ENCODE results near the gene PDIA5. TPM values are rescaled to one million over a fixed set of nuclear protein-coding genes. Genes with fewer than 3 reads are reported as not detected.

Gene PDIA5
- total and polyA plus RNA-seq, 7 donors: 4.2 to 23.0 (median 13.9) TPM

DNA sequence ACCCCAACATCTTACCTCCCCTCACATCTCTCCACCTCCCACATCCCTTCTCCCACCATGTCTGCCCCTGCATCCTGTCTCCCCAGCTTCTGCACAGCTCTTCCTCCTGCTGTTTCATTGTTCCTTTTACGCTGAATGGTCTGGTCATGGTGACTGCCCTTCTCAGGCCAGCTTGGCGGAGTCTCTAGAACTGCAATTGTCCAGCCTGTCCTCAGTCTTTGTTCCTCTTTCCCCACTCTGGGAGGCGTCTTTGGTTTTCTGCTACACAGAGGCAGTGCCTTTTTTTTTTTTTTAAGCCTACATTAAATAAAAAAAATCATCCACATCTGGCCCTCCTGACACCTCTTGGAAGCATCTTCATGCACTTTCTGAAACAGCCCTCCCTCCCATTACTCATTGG lies 85.9 kb downstream of the PDIA5 start:
- Histone ChIP-seq H3K27ac (no peak overlapping the region), H3K4me3 (no peak overlapping the region), H3K27me3 (no peaks in the 10 kb centered on the region), H3K4me1 (peaks cover 0 to 4% (median 0%) of the 10 kb centered on the region in 4 donors), H3K36me3 (peaks cover 0 to 61% (median 13%) of the 10 kb centered on the region in 4 donors), H3K9me3 (no peaks in the 10 kb centered on the region)
- WGBS, 2 donors: 73 to 90% methylated on average over 3 of the region's 3 CpGs
- DNase-seq: no peak
- TF ChIP-seq EP300 (IDR thresholded peaks at IDR 0.05) (no peak), POLR2A (IDR thresholded peaks at IDR 0.05) (no peak), POLR2AphosphoS5 (IDR thresholded peaks at IDR 0.05) (no peak)
- TF ChIP-seq, protein P1, sequence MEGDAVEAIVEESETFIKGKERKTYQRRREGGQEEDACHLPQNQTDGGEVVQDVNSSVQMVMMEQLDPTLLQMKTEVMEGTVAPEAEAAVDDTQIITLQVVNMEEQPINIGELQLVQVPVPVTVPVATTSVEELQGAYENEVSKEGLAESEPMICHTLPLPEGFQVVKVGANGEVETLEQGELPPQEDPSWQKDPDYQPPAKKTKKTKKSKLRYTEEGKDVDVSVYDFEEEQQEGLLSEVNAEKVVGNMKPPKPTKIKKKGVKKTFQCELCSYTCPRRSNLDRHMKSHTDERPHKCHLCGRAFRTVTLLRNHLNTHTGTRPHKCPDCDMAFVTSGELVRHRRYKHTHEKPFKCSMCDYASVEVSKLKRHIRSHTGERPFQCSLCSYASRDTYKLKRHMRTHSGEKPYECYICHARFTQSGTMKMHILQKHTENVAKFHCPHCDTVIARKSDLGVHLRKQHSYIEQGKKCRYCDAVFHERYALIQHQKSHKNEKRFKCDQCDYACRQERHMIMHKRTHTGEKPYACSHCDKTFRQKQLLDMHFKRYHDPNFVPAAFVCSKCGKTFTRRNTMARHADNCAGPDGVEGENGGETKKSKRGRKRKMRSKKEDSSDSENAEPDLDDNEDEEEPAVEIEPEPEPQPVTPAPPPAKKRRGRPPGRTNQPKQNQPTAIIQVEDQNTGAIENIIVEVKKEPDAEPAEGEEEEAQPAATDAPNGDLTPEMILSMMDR (IDR thresholded peaks at IDR 0.05): no peak
- intact Hi-C loops (cut with DNase I): no loop called here

DNA sequence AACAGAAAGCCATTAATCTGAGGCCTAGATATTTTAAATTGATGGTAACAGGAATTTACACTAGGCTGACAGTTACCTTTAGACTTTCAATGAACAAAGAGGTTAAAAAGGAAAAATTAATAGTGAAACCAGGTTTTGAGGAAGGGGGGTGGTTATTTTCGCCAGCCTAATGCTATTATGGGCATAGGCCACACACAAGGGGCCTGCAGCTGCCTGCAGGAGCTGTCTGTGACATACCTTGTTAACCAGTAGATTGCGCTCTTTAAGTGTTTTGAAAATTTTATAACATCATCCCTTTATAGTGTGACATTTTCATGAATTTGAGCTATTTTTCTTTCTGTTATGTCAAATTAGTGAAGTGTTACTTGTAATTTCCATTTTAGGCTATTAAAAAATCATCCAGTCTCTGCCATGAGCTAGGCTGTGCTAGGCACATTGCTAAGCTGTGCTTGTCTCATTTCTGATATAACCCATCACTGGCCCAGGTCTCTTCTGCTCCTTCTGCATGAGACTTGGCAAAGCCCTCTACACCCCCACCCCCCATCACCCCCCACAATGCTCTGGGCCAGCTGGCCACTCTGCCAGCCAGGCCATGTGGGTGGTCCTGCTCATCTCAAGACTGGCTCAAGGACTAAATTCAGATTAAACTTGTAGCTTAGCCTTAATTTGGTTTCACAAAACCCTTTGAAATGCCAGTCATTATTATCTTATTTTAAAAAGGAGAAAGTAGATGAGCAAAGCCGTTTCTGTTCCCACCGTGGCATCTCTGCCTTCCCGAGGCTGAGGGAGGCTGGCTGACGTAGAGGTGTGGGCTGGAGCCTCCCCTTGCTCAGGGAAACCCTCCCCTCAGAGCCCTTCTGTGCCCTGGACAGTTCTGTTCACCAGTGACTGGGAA lies 86.5 kb downstream of the PDIA5 start:
- no peak overlapping the region for H3K27ac ChIP-seq
- peaks cover 0 to 4% (median 0%) of the 10 kb centered on the region in 4 donors for H3K4me1 ChIP-seq
- DNase-seq: no peak
- intact Hi-C loops (cut with DNase I): no loop called here
- no peaks in the 10 kb centered on the region for H3K9me3 ChIP-seq
- H3K4me3 ChIP-seq: no peak overlapping the region
- H3K36me3 ChIP-seq: peaks cover 0 to 57% (median 10%) of the 10 kb centered on the region in 4 donors
- WGBS, 2 donors: 89 to 92% methylated on average over 6 of the region's 6 CpGs
- H3K27me3 ChIP-seq: no peaks in the 10 kb centered on the region
- TF ChIP-seq, protein P1 (IDR thresholded peaks at IDR 0.05): no peak
- no peak for TF ChIP-seq POLR2A (IDR thresholded peaks at IDR 0.05)
- TF ChIP-seq EP300 (IDR thresholded peaks at IDR 0.05): no peak

GRCh38 chr3:123154020-123154985 lies 87.5 kb downstream of the PDIA5 start:
- H3K27me3 ChIP-seq: no peaks in the 10 kb centered on the region
- H3K36me3 ChIP-seq: peaks cover 0 to 62% (median 7%) of the 10 kb centered on the region in 4 donors
- no peaks in the 10 kb centered on the region for H3K9me3 ChIP-seq
- no peak overlapping the region for H3K4me3 ChIP-seq
- H3K4me1 ChIP-seq: peaks cover 0 to 4% (median 0%) of the 10 kb centered on the region in 4 donors
- TF ChIP-seq POLR2A (IDR thresholded peaks at IDR 0.05): no peak
- TF ChIP-seq POLR2AphosphoS5 (IDR thresholded peaks at IDR 0.05): no peak
- TF ChIP-seq, protein P1 (IDR thresholded peaks at IDR 0.05): no peak
- no peak for TF ChIP-seq EP300 (IDR thresholded peaks at IDR 0.05)
- 87 to 92% methylated on average over 7 of the region's 7 CpGs for WGBS, 2 donors
- intact Hi-C loops (cut with DNase I): no loop called here
- no peak for DNase-seq
- no peak overlapping the region for H3K27ac ChIP-seq

GRCh38 chr3:123155471-123156011 lies 88.7 kb downstream of the PDIA5 start:
- Histone ChIP-seq H3K27ac (no peak overlapping the region), H3K4me1 (peaks cover 0 to 4% (median 0%) of the 10 kb centered on the region in 4 donors), H3K9me3 (no peaks in the 10 kb centered on the region), H3K36me3 (peaks cover 0 to 62% (median 3%) of the 10 kb centered on the region in 4 donors), H3K4me3 (no peak overlapping the region), H3K27me3 (no peaks in the 10 kb centered on the region)
- intact Hi-C loops (cut with DNase I): no loop called here
- TF ChIP-seq POLR2A (IDR thresholded peaks at IDR 0.05) (no peak), POLR2AphosphoS5 (IDR thresholded peaks at IDR 0.05) (no peak), EP300 (IDR thresholded peaks at IDR 0.05) (no peak)
- TF ChIP-seq, protein P1 (IDR thresholded peaks at IDR 0.05): no peak
- WGBS, 2 donors: 87 to 89% methylated on average over 9 of the region's 9 CpGs
- DNase-seq: no peak

Data from sigmoid colon (tissue), 7 donors.